GM21381 (cell line): Measurements from ENCODE around the gene ZNF302.

Experiments
- ATAC-seq: cut with Tn5 transposase; IDR thresholded peaks from one replicate; pipeline ENCODE4 v1.9.1; 2021; ENCODE audit warnings: mild to moderate bottlenecking, moderate library complexity; ENCODE audit not compliant: unreplicated experiment

The ZNF302 gene

GRCh38 chr19:34731019-34731829 is 53.7 kb downstream of the ZNF302 start:
- no peak for ATAC-seq

GRCh38 chr19:34731964-34732363 is 54.5 kb downstream of the ZNF302 start:
- no peak for ATAC-seq

GRCh38 chr19:34732612-34733211 is 55.2 kb downstream of the ZNF302 start:
- ATAC-seq, result no peak

GRCh38 chr19:34733266-34733745 is 55.8 kb downstream of the ZNF302 start:
- peak; percentile 19 for ATAC-seq

GRCh38 chr19:34733746-34734536 is 56.5 kb downstream of the ZNF302 start, which contains the start of gene ZNF181:
TSS of gene ZNF181 (plus strand) at chr19:34734243. CDS start at chr19:34735038, 795 bp downstream.
- ATAC-seq, result peak; percentile 73

- peak; percentile 39 for ATAC-seq
Observed at GRCh38 chr19:34734537-34735103, 57.1 kb downstream of the ZNF302 start.
